Hepatocyte (in vitro differentiated cells): ENCODE measurements around the gene HVCN1. TPM values are rescaled to one million over a fixed set of nuclear protein-coding genes. Genes with fewer than 3 reads are reported as not detected.

Source experiments
- DNase-seq: peaks from one replicate; pipeline ENCODE4 v3.0.0-alpha.2; 2016; ENCODE audit warnings: low spot score
- H2AFZ ChIP-seq: fragments of 200-600 bp; sonication (generic); 2 replicates; pipeline ENCODE4 v1.6.0; 2016; ENCODE audit warnings: antibody characterized with exemption, mild to moderate bottlenecking
- H3K27ac ChIP-seq: fragments of 200-600 bp; sonication (generic); 2 replicates; pipeline ENCODE4 v1.5.1; 2016; ENCODE audit warnings: mild to moderate bottlenecking
- H3K27me3 ChIP-seq: fragments of 200-600 bp; sonication (generic); 2 replicates; pipeline ENCODE4 v1.6.1; 2016
- H3K36me3 ChIP-seq: fragments of 200-600 bp; sonication (generic); replicated peaks from 2 replicates; pipeline ENCODE4 v1.5.1; 2016; ENCODE audit warnings: low read depth; ENCODE audit not compliant: insufficient read depth
- H3K4me1 ChIP-seq: fragments of 200-600 bp; sonication (generic); 2 replicates; pipeline ENCODE4 v1.5.1; 2016; ENCODE audit warnings: mild to moderate bottlenecking, moderate library complexity; ENCODE audit not compliant: insufficient read depth
- H3K4me2 ChIP-seq: fragments of 200-600 bp; sonication (generic); 2 replicates; pipeline ENCODE4 v1.6.0; 2016
- H3K4me3 ChIP-seq: fragments of 200-600 bp; sonication (generic); 2 replicates; pipeline ENCODE4 v1.5.1; 2016; ENCODE audit warnings: mild to moderate bottlenecking
- H3K79me2 ChIP-seq: fragments of 200-600 bp; sonication (generic); 2 replicates; pipeline ENCODE4 v1.6.0; 2017; ENCODE audit warnings: mild to moderate bottlenecking
- H3K9me2 ChIP-seq: fragments of 200-600 bp; sonication (generic); replicated peaks from 2 replicates; pipeline ENCODE4 v1.6.0; 2017; ENCODE audit warnings: mild to moderate bottlenecking; ENCODE audit not compliant: insufficient read depth
- H3K9me3 ChIP-seq: fragments of 200-600 bp; sonication (generic); 2 replicates; pipeline ENCODE4 v1.5.1; 2016; ENCODE audit warnings: low read depth, mild to moderate bottlenecking
- H4K20me1 ChIP-seq: fragments of 200-600 bp; sonication (generic); 2 replicates; pipeline ENCODE4 v1.6.0; 2016; ENCODE audit warnings: mild to moderate bottlenecking; ENCODE audit not compliant: insufficient read depth, poor library complexity, severe bottlenecking
- CTCF ChIP-seq: fragments of 200-600 bp; sonication (generic); IDR thresholded peaks from 2 replicates; pipeline ENCODE4 v1.5.1; 2016; ENCODE audit warnings: antibody characterized with exemption, mild to moderate bottlenecking; ENCODE audit not compliant: poor library complexity
- EZH2 ChIP-seq: fragments of 200-600 bp; sonication (generic); IDR thresholded peaks from 2 replicates; pipeline ENCODE4 v1.6.1; 2016; ENCODE audit warnings: antibody characterized with exemption, mild to moderate bottlenecking, borderline replicate concordance
- EZH2phosphoT487 ChIP-seq: fragments of 200-600 bp; sonication (generic); IDR thresholded peaks from one replicate; pipeline ENCODE4 v1.6.1; 2018; ENCODE audit warnings: antibody characterized with exemption, mild to moderate bottlenecking, low read depth, moderate library complexity; ENCODE audit not compliant: unreplicated experiment, severe bottlenecking
- WGBS: methylation state at CpG from one replicate; pipeline ENCODE4 v1.1.6; 2016; ENCODE audit warnings: low lambda C conversion rate; ENCODE audit errors: missing lambda C conversion rate; 5-methylcytosine and 5-hydroxymethylcytosine counted together
- polyA plus RNA-seq: library from polyadenylated mRNA; unstranded; fragments of >200 nt; fragmentation: Nextera tagmentation; extraction: Ambion mirVana; gene quantifications from 2 replicates; pipeline ENCODE4 v1.2.1, GENCODE V29; 2016
- total RNA-seq: library from RNA; depleted of rRNA; stranded (reverse); fragments of >200 nt; gene quantifications from 2 replicates; pipeline ENCODE4 v1.2.3, GENCODE V29; 2014

Gene HVCN1
- total and polyA plus RNA-seq, 2 experiments from 2014 or later = 5.8 to 8.9 TPM

- H3K4me2 ChIP-seq = no peak overlapping the region
- H4K20me1 ChIP-seq = no peaks in the 10 kb centered on the region
- TF ChIP-seq CTCF (no peak), EZH2 (no peak), EZH2phosphoT487 (no peak)
- no peaks in the 10 kb centered on the region for H3K9me2 ChIP-seq
- H3K4me1 ChIP-seq = no peaks in the 10 kb centered on the region
- no peak overlapping the region for H2AFZ ChIP-seq
- no peak overlapping the region for H3K27ac ChIP-seq
- no peaks in the 10 kb centered on the region for H3K9me3 ChIP-seq
- DNase-seq = no peak
- H3K4me3 ChIP-seq = no peak overlapping the region
- no peaks in the 10 kb centered on the region for H3K27me3 ChIP-seq
- no peaks in the 10 kb centered on the region for H3K79me2 ChIP-seq
- whole genome bisulfite sequencing = 82% methylated on average over 3 of the region's 3 CpGs
- H3K36me3 ChIP-seq = no peaks in the 10 kb centered on the region
These were observed 16.4 kb upstream of the HVCN1 start for GRCh38 chr12:110705309-110705708.

- Histone ChIP-seq H3K79me2 (no peaks in the 10 kb centered on the region), H4K20me1 (no peaks in the 10 kb centered on the region), H3K4me3 (no peak overlapping the region), H2AFZ (no peak overlapping the region), H3K27me3 (no peaks in the 10 kb centered on the region), H3K4me1 (no peaks in the 10 kb centered on the region), H3K36me3 (no peaks in the 10 kb centered on the region), H3K4me2 (no peak overlapping the region), H3K9me2 (no peaks in the 10 kb centered on the region), H3K27ac (no peak overlapping the region), H3K9me3 (no peaks in the 10 kb centered on the region)
- DNase-seq = peak; percentile 55
- TF ChIP-seq EZH2 = no peak
- peak; percentile 38 for TF ChIP-seq CTCF
- 32% methylated on average over 5 of the region's 5 CpGs for WGBS
These were observed 15.8 kb upstream of the HVCN1 start for GRCh38 chr12:110704750-110705149.

- Histone ChIP-seq H3K27me3 (no peaks in the 10 kb centered on the region), H4K20me1 (no peaks in the 10 kb centered on the region), H3K9me3 (no peaks in the 10 kb centered on the region), H3K4me2 (no peak overlapping the region), H3K27ac (no peak overlapping the region), H3K4me1 (no peaks in the 10 kb centered on the region), H3K36me3 (no peaks in the 10 kb centered on the region), H3K4me3 (no peak overlapping the region), H3K79me2 (no peaks in the 10 kb centered on the region), H3K9me2 (no peaks in the 10 kb centered on the region), H2AFZ (no peak overlapping the region)
- no peak for DNase-seq
- WGBS = 92% methylated on average over 5 of the region's 5 CpGs
- TF ChIP-seq EZH2phosphoT487 = no peak
- TF ChIP-seq CTCF = no peak
- TF ChIP-seq EZH2 = no peak
These were observed 15.3 kb upstream of the HVCN1 start for GRCh38 chr12:110704231-110704630.

- Histone ChIP-seq H3K9me2 (no peaks in the 10 kb centered on the region), H3K9me3 (no peaks in the 10 kb centered on the region), H3K27me3 (no peaks in the 10 kb centered on the region), H3K27ac (no peak overlapping the region), H4K20me1 (no peaks in the 10 kb centered on the region), H3K79me2 (no peaks in the 10 kb centered on the region), H2AFZ (no peak overlapping the region), H3K4me1 (no peaks in the 10 kb centered on the region), H3K36me3 (no peaks in the 10 kb centered on the region), H3K4me3 (no peak overlapping the region), H3K4me2 (no peak overlapping the region)
- 100% methylated on average over 5 of the region's 5 CpGs for WGBS
- no peak for TF ChIP-seq EZH2
- no peak for TF ChIP-seq CTCF
- TF ChIP-seq EZH2phosphoT487 = no peak
- DNase-seq = no peak
These were observed 13.2 kb upstream of the HVCN1 start for GRCh38 chr12:110702081-110702480.
